ENCODE measurements around the gene AATK. TPM values are rescaled to one million over a fixed set of nuclear protein-coding genes. Genes with fewer than 3 reads are reported as not detected.
"Not testable (repeated sequence)": the region's sequence is repeated elsewhere in the genome, so short reads cannot be mapped to it uniquely, and the experiment has no call there.

The AATK gene
- total RNA-seq, 2 experiments from 2014 or later: 1.2 to 1.4 TPM

DNA sequence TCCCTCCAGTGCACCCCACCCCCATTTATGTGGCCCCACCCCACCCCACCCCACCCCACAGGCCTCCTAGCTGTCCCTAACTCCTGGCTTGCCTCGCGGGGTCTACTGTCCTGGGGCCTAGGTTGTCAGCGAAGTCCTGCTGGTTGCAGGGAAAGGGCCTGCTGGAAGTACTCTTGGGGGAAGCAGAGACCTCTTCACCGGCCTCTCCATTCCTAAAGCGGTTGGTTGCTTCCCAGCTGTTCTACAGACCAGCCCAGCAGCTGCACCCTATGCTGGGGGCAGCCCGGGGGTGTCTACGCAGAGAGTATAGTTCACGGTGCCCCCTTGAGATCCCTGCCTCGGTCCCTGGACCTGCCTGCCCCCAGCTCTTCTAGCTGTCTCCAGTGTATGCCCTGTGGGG lies 74.9 kb downstream of the AATK start:
- Mint-ChIP-seq H3K9me3 (no peaks in the 10 kb centered on the region), H3K4me1 (peaks cover 8% of the 10 kb centered on the region), H3K27me3 (no peaks in the 10 kb centered on the region), H3K27ac (no peak overlapping the region), H3K36me3 (no peaks in the 10 kb centered on the region), H3K4me3 (no peak overlapping the region)
- DNase-seq (no peak), ATAC-seq (ENCODE audit: low read depth) (no peak)
- POLR2A ChIA-PET: interaction anchor here (0.5 to 1.0 kb wide), 2 partner anchors 100 to 803 kb away, joined by 3 read pairs; no protein-coding TSS in a partner anchor

DNA sequence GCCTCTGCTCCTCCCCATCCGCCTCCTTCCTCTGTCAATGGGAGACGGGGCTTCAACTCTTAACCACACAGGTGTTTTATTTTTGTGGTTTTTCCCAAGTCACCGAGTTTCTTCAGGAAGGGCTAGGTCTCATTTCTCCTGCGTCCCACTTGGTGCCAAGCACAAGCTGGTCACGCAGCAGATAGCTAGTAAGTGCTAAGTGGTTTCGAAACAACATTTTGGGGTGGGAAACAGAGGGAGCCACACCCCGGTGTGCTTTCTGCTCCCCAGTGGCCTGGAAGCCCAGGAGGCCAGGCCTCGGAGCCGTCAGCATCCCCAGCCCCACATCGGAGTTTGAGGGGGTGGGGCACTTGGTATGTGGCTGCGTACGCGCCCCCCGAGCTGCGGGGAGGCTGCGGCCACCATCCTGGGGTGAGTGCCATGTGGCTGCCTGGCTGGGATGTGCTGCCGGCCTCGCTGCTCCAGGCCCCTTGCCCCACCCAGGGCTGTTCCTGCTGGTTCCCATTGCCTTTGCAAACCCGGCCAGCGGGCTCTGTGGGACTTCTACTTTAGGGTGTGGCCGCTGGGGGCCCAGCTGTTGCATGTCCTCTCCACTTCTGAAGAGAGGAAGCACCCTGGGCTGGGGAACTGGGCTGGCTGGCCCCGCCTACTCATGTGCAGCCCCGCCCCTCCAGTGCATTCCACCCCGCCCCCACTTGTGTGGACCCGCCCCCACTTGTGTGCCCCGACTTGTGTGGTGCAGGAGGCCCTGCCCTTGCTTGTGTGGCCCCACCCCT lies 75.5 kb downstream of the AATK start:
- Mint-ChIP-seq H3K27ac (no peak overlapping the region), H3K4me3 (no peak overlapping the region)
- POLR2A ChIA-PET: no interaction called here

DNA sequence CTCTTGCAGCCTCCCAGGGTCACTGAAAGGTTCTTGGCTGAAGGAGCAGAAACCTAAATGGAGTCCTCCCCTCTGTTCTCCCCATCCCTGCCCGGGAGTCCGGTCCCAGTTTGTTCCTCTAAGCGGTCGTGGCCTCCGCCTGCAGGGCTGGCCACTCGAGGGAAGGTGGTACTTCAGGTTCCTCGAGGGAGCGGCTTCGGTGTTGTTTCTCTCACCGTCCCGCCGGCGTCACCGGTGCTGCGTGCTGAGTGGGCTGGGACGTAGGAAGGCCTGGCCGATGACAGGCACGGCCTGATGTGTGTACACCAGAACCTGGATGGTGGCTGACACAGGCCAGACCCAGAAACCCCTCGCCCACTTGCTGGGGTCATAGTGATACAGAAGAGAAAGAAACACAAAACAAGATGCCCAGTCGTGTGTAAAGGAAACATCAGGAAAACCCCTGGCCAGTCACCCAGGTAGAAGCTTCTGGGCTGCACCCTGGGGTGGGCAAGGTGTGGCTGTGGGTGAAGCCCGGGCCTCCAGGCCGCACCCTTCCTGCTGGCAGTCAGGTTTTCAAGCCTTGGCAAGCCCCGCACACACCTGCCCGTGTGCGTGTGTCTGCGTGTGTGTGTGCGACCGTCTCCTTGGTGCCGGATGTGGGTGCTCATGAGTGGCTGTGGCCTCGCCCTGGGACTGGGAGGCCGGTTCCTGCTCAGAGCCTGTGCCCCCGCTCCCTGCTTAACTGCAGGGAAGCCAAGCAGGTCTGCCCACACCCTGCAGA lies 79.1 kb downstream of the AATK start:
- Mint-ChIP-seq H3K4me1 (no peaks in the 10 kb centered on the region), H3K9me3 (no peaks in the 10 kb centered on the region), H3K27me3 (no peaks in the 10 kb centered on the region), H3K27ac (no peak overlapping the region), H3K4me3 (no peak overlapping the region), H3K36me3 (no peaks in the 10 kb centered on the region)
- DNase-seq: no peak
- no peak for ATAC-seq (ENCODE audit: low read depth)
- POLR2A ChIA-PET: interaction anchor here (1.1 to 1.4 kb wide), 2 partner anchors 12 to 38 kb away, joined by 3 read pairs; no protein-coding TSS in a partner anchor

More for the DNA sequence above, 75.5 kb downstream of the AATK start:
- no peaks in the 10 kb centered on the region for H3K27me3 Mint-ChIP-seq
- H3K36me3 Mint-ChIP-seq: no peaks in the 10 kb centered on the region
- ATAC-seq (ENCODE audit: low read depth) (peak; percentile 12), DNase-seq (no peak)
- no peaks in the 10 kb centered on the region for H3K9me3 Mint-ChIP-seq
- peaks cover 6% of the 10 kb centered on the region for H3K4me1 Mint-ChIP-seq

DNA sequence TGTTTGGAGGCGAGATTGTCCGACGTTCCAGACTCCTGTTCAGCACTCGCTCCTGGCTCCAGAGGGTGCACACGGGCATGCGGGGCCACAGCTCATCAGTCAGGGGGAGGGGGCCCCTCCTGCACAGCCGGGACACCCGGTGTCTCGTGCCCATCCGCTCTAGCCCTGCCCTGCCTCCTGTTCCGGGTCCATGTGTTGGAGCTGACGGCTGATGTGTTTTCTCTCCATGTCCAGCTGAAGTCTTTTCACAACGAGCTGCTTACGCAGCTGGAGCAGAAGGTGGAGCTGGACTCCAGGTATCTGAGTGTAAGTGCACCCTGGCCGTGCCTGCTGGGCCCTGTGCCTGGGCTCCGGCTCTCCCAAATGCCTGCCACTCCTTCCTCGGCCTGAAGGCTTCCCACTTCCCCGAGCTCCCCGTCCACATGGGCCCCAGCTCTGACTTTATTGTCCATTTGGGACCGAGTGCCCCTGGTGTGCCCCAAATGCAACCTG lies 80.6 kb downstream of the AATK start:
- POLR2A ChIA-PET: no interaction called here
- H3K4me1 Mint-ChIP-seq: no peaks in the 10 kb centered on the region
- ATAC-seq (ENCODE audit: low read depth) (no peak), DNase-seq (no peak)
- no peaks in the 10 kb centered on the region for H3K36me3 Mint-ChIP-seq
- no peaks in the 10 kb centered on the region for H3K9me3 Mint-ChIP-seq
- H3K27me3 Mint-ChIP-seq: no peaks in the 10 kb centered on the region
- H3K4me3 Mint-ChIP-seq: no peak overlapping the region
- no peak overlapping the region for H3K27ac Mint-ChIP-seq

DNA sequence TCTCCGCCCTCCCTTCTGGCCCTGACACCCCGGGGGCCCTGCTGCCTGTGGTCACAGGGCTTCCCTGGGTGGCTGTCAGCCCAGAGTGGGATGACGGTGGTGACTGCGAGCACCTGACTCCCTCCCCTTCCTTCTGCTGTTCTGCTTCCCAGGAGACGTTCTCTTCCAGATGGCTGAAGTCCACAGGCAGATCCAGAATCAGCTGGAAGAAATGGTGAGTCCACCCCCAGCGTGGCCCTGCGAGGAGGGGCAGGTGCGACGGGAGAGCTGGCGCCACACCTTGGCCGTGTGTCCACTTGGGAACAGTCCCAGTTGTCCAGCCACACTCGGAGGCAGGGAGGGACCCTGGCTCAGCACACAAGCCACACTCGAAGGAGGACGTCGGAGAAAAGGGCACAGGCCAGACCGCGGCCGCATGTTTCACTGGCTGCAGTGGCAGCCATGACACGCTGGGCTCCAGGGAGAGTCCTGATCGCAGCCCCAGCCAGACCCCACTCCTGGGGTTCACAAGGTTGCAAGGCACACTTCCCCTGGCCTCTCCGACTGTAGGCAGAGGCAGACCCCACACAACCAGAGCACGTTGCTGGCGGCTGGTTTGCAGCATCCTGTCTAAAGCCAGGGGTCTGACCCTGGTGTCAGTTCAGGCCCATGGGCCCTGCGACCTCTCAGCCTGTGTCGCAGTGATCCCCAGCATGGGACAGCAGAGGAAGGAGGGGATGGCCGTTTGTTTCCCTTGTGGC lies 81.2 kb downstream of the AATK start:
- no peaks in the 10 kb centered on the region for H3K4me1 Mint-ChIP-seq
- H3K27me3 Mint-ChIP-seq: no peaks in the 10 kb centered on the region
- no peaks in the 10 kb centered on the region for H3K36me3 Mint-ChIP-seq
- no peak for ATAC-seq (ENCODE audit: low read depth)
- H3K4me3 Mint-ChIP-seq: no peak overlapping the region
- H3K9me3 Mint-ChIP-seq: no peaks in the 10 kb centered on the region
- POLR2A ChIA-PET: no interaction called here
- no peak overlapping the region for H3K27ac Mint-ChIP-seq
- no peak for DNase-seq

DNA sequence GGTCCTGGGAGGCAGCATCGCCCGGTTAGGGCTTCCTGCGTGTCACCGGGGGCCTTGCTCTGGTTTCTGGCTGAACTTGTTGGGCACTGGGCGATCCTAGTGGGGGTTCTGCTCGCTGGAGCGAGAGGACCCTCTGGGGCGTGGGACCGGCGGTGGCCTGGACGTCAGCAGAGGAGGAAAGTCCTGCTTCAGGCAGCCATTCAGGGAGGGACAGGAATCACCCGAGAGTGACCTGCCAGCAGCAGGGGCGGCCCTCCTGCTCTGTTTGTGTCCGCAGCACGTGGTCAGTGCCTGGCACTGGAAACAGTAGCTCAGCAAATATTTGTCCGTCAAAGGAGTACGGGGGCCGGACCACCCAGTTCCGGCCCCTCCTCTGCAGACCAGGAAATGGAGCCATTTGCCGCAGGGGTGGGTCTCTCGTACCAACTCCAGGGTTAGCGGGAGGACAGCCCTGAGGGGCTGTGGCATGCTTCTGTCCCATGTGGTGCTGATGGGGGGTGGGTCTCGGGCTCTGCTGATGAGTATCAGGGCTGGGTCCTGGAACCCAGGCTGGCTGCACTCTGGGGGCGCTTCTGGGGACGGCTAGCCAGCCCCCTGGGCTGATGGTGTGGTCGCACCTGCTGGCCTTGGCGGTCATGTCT lies 82.8 kb downstream of the AATK start:
- Mint-ChIP-seq H3K9me3 (no peaks in the 10 kb centered on the region), H3K27me3 (no peaks in the 10 kb centered on the region), H3K36me3 (no peaks in the 10 kb centered on the region), H3K4me3 (no peak overlapping the region), H3K4me1 (no peaks in the 10 kb centered on the region), H3K27ac (no peak overlapping the region)
- DNase-seq (no peak), ATAC-seq (ENCODE audit: low read depth) (no peak)
- POLR2A ChIA-PET: no interaction called here

DNA sequence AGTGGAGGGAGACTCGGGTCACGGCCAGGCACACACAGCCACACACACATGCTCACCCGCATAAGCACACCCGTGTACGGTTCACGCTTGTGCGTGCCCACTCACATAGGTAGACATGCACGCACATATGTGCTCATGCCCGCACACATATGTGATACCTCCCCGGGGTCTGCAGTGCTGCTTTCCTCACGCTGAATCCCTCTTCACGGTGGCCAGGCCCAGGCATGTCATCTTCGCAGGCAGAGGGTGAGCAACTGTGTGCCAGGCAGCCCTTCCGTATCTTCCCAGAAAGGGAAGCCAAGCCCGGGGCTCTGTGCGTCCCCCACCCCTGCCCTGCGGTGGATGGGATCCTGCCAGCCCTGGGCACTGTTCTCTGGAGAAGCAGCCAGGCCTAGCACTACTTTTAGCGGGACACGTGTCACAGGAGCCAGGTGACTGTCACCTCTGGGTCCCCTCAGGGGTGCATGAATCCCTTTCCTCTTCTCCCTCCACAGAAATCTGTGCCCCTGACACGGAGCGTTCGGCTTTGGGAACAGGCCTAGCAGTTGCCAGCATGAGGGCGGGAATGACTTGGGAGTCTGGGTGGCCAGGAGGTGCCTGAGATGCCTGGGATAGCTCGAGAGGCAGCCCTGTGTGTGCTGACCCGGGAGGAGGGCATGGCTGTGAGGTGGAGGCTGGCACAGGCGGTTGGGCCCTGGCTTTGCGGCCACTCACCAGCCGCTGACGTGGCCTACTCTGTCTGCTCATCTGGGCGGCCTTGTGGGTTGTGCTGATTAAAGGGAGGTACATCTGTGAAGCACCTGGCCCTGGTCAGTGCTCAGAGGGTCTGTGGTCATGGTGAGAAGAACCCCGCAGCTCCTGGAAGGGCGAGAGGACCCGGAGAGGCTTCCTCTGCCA lies 83.6 kb downstream of the AATK start:
- Mint-ChIP-seq H3K27ac (no peak overlapping the region), H3K27me3 (no peaks in the 10 kb centered on the region), H3K36me3 (no peaks in the 10 kb centered on the region), H3K4me3 (no peak overlapping the region), H3K4me1 (no peaks in the 10 kb centered on the region), H3K9me3 (no peaks in the 10 kb centered on the region)
- no peak for DNase-seq
- no peak for ATAC-seq (ENCODE audit: low read depth)
- POLR2A ChIA-PET: no interaction called here

DNA sequence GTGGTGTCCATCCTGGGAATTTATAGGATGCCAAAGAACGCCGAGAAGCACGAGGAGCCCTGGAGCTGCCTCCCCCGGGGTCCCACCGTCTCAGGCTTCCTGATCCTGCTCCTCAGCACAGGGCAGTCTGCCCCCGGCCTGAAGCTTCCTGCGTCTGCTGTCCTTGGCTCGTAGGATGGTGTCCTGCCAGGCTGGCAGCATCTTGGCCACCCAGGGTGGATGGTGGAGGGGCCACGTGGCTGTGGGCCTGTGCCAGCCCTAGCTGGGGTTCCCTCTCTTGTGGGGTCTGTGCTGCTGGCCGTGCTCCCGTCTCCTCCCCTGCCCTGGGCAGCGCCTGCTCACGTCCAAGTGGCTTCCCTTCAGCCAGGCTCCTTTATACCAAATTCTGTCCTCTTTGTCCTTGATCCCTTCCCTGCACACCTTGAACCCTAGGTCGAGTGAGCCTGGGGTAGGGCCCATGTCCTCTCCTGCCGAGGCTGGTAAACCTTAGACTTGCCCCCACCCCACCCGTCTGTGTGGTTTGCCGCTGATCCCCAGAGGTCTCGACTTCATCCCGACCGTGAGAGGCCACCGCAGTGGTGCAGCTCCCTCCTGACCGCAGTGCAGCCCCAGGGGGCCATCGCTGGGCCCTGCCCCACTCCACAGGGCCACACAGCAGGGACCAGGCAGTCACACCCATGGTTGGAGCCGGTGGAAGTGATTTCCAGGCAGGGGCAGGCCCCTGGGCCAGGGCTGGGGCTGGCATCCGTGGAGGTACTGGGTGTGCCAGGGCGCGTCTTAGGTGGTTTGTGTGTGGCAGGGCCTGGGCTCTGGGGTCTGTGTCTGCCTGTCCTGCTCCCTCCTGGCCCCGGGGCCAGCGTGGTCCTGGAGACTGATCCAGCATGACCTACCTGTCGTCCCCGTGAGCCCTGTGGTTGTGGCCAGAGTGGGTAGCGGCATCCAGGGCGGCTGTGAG lies 84.5 kb downstream of the AATK start:
- POLR2A ChIA-PET: interaction anchor here (1.0 kb wide), 1 partner anchor 20 kb away, joined by 3 read pairs; no protein-coding TSS in a partner anchor
- H3K4me3 Mint-ChIP-seq: no peak overlapping the region
- no peak for ATAC-seq (ENCODE audit: low read depth)
- no peaks in the 10 kb centered on the region for H3K9me3 Mint-ChIP-seq
- no peak for DNase-seq
- H3K36me3 Mint-ChIP-seq: no peaks in the 10 kb centered on the region
- no peak overlapping the region for H3K27ac Mint-ChIP-seq
- H3K4me1 Mint-ChIP-seq: no peaks in the 10 kb centered on the region
- H3K27me3 Mint-ChIP-seq: no peaks in the 10 kb centered on the region

DNA sequence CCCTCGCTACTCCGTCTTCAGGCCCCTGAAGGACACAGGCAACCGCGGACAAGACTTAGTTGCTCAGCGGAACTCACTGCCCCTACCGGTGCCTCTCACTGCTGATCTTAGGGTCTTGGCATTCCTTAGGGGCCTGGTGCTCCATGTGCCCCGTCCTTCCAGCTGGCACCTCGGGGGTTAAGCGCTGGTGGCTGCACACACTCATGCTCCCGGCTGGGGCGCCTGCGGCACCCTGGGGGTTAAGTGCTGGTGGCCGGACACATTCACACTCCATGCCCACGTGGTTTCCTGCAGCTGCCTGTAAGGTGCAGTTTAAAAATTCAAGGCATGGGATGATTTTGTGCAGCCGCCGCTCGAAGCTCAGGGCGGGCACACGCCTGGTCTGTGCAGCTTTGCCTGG lies 86.0 kb downstream of the AATK start:
- no peaks in the 10 kb centered on the region for H3K36me3 Mint-ChIP-seq
- POLR2A ChIA-PET: interaction anchor here (1.0 kb wide), 1 partner anchor 22 kb away, joined by 3 read pairs; no protein-coding TSS in a partner anchor
- ATAC-seq (ENCODE audit: low read depth) (no peak), DNase-seq (no peak)
- no peaks in the 10 kb centered on the region for H3K9me3 Mint-ChIP-seq
- H3K4me1 Mint-ChIP-seq: no peaks in the 10 kb centered on the region
- no peaks in the 10 kb centered on the region for H3K27me3 Mint-ChIP-seq
- no peak overlapping the region for H3K27ac Mint-ChIP-seq
- no peak overlapping the region for H3K4me3 Mint-ChIP-seq

DNA sequence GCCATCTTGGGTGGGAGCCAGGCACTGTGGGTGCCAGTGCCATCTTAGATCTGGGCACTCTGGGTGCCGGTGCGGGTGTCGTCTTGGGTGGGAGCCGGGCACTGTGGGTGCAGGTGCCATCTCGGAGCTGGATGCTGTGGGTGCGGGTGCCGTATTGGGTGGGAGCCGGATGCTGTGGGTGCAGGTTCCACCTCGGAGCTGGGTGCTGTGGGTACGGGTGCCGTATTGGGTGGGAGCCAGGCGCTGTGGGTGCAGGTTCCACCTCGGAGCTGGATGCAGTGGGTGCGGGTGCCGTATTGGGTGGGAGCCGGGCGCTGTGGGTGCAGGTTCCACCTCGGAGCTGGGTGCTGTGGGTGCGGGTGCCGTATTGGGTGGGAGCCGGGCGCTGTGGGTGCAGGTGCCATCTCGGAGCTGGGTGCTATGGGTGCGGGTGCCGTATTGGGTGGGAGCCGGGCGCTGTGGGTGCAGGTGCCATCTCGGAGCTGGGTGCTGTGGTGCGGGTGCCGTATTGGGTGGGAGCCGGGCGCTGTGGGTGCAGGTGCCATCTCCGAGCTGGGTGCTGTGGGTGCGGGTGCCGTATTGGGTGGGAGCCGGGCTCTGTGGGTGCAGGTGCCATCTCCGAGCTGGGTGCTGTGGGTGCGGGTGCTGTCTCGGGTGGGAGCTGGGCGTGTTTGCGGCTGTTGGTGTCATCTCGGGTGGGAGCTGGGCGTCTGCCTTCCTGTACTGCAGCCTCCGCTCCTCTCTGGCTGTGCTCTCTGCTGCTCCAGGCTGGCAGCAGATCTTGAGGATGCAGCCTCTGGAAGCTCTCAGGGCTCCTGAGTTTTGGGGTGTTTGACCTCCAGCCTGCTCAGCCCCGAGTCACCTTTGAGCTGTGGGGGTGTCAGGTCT lies 87.8 kb downstream of the AATK start:
- ATAC-seq (ENCODE audit: low read depth); DNase-seq; H3K9me3 Mint-ChIP-seq; H3K4me1 Mint-ChIP-seq; H3K27ac Mint-ChIP-seq; H3K4me3 Mint-ChIP-seq; H3K36me3 Mint-ChIP-seq; POLR2A ChIA-PET; H3K27me3 Mint-ChIP-seq: not testable (repeated sequence)

DNA sequence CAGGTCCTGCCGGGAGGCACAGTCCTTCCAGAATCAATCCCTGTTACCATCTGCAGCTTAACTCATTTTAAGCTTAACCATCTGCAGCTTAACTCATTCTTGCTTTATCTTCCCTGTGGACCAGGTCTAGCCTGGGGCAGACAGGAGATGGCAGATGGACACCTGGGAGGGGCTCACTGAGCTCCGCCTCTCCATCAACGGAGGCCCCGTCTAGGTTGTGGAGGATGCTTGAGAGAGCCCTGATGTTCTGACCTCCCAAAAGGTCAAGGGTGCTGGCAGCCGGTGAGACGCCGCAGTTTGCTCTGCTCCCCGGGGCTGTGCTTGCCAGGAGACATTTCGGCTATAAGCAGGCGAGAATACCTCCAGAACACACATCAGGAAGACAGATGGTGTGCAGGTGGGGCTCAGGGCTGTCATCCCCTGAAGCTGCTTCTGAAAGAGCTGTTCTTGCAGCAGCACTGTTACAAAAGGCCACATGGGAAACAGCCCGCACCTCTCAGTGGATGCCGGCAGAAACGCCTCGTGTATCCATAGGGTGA lies 89.8 kb downstream of the AATK start:
- no peaks in the 10 kb centered on the region for H3K27me3 Mint-ChIP-seq
- no peak overlapping the region for H3K4me3 Mint-ChIP-seq
- POLR2A ChIA-PET: no interaction called here
- H3K4me1 Mint-ChIP-seq: no peaks in the 10 kb centered on the region
- no peaks in the 10 kb centered on the region for H3K9me3 Mint-ChIP-seq
- no peak for DNase-seq
- no peak for ATAC-seq (ENCODE audit: low read depth)
- no peak overlapping the region for H3K27ac Mint-ChIP-seq
- H3K36me3 Mint-ChIP-seq: no peaks in the 10 kb centered on the region
